Peyer's patch (tissue), 4 donors: ENCODE measurements around the gene BDKRB2. TPM values are rescaled to one million over a fixed set of nuclear protein-coding genes. Genes with fewer than 3 reads are reported as not detected.

ENCODE experiments used
- DNase-seq, 3 donors: peaks; one replicate each; pipeline ENCODE4 v3.0.0-alpha.2; 2017 to 2019
- H3K27ac ChIP-seq, 4 donors: fragments of 200-600 bp; sonication (generic); one replicate each; pipeline ENCODE4 v1.5.1; 2016 to 2019
- H3K27me3 ChIP-seq, 2 donors: fragments of 200-600 bp; sonication (generic); one replicate each; pipeline ENCODE4 v1.5.1; 2019
- H3K36me3 ChIP-seq, 3 donors: fragments of 200-600 bp; sonication (generic); one replicate each; pipeline ENCODE4 v1.5.1; 2016 to 2019
- H3K4me1 ChIP-seq, 4 donors: fragments of 200-600 bp; sonication (generic); one replicate each; pipeline ENCODE4 v1.5.1; 2016 to 2019
- H3K4me3 ChIP-seq, 4 donors: fragments of 200-600 bp; sonication (generic); 1 replicate in 3 of 4; 2 replicates in 1 of 4; pipeline ENCODE4 v1.5.1; 2016 to 2019; ENCODE audit warnings: mild to moderate bottlenecking in 1 of 4
- H3K9me3 ChIP-seq, 4 donors: fragments of 200-600 bp; sonication (generic); one replicate each; pipeline ENCODE4 v1.5.1; 2016 to 2019; ENCODE audit warnings: mild to moderate bottlenecking in 1 of 4
- POLR2A ChIP-seq, 2 donors: fragments of 450-650 bp; IDR thresholded peaks; one replicate each; pipeline ENCODE4 v1.5.1; 2017; ENCODE audit warnings: antibody characterized with exemption in 2 of 2, mild to moderate bottlenecking in 2 of 2, moderate library complexity in 2 of 2
- total RNA-seq, 4 donors: library from RNA; depleted of rRNA; stranded (reverse); fragments of >200 nt; gene quantifications; one replicate each; pipeline ENCODE4 v1.1.0, GENCODE V29; 2016
- TF ChIP-seq, protein P1 (sequence below), 6 experiments: fragments of 450-650 bp in 4 of 6; fragments of 200-600 bp in 2 of 6; sonication (generic) in 1 of 6; IDR thresholded peaks; one replicate each; pipeline ENCODE4 v1.5.1; 2017 to 2019; ENCODE audit warnings: antibody characterized with exemption in 6 of 6, mild to moderate bottlenecking in 3 of 6, moderate library complexity in 1 of 6

Gene BDKRB2
- total RNA-seq, 4 donors from 2014 or later: 12.4 to 18.9 (median 16.9) TPM

DNA sequence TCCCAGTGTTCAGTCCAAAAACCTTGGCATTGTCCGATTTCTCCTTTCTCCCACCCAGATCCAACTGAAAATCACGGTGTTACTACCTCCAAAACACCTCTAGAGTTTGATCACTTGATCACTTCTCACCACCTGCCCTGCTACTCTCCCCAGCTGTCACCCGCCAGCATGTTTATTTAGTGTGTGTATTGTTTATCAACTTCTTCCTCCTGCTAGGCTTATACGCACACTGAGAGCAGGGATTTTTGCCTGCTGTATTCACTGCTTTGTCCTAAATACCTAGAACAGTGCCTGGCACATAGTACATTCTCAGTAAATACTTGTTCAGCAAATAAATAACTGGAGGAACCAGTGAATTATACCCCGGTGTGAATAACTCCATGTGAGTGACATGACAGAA is 56.4 kb downstream of the BDKRB2 start:
- DNase-seq: no peak
- no peaks in the 10 kb centered on the region for H3K9me3 ChIP-seq
- TF ChIP-seq, protein P1, sequence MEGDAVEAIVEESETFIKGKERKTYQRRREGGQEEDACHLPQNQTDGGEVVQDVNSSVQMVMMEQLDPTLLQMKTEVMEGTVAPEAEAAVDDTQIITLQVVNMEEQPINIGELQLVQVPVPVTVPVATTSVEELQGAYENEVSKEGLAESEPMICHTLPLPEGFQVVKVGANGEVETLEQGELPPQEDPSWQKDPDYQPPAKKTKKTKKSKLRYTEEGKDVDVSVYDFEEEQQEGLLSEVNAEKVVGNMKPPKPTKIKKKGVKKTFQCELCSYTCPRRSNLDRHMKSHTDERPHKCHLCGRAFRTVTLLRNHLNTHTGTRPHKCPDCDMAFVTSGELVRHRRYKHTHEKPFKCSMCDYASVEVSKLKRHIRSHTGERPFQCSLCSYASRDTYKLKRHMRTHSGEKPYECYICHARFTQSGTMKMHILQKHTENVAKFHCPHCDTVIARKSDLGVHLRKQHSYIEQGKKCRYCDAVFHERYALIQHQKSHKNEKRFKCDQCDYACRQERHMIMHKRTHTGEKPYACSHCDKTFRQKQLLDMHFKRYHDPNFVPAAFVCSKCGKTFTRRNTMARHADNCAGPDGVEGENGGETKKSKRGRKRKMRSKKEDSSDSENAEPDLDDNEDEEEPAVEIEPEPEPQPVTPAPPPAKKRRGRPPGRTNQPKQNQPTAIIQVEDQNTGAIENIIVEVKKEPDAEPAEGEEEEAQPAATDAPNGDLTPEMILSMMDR (IDR thresholded peaks at IDR 0.05): no peak
- TF ChIP-seq POLR2A (IDR thresholded peaks at IDR 0.05): no peak
- peaks cover 0 to 6% (median 0%) of the 10 kb centered on the region in 4 donors for H3K4me1 ChIP-seq
- H3K27ac ChIP-seq: no peak overlapping the region
- H3K27me3 ChIP-seq: no peaks in the 10 kb centered on the region
- H3K36me3 ChIP-seq: no peaks in the 10 kb centered on the region
- no peak overlapping the region for H3K4me3 ChIP-seq

DNA sequence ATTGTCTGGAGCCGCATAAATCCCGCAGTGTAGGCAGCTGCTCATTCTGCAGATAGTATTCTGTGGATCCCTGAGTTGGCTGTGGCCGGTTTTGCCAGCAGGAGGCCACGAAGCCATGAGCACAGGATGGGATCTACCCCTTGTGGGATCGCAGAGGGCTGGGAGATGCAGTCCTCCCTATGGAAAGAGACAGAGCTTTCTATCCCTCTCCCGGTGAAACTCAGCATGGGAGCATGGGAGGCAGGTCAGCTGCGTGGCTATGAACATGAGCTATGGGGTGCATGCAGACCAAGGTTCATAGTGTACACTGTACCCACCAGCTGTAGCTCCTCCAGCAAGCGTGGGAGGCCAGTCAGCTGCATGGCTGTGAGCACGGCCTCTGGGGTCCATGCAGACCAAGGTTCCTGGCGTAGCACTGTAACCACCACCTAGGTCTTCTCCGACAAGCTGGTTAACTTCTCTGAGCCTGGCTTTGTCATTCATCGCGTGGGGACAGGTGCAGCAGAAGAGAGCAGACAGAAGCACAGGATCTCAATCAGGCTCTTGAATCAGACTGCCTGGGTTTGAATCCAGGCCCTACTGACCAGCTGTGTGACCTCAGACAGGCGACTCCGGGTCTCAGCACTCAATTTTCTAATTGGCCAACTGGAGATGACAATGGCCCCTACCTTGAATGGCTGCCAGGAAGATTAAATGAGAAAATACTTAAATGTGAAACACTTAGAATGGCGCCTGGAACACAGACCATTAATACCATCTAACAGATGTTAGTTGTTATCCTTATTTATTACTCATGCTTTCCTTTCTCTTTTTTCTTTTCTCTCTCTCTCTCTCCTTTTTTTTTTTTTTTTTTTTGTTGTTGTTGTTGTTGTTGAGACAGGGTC is 57.4 kb downstream of the BDKRB2 start:
- no peak overlapping the region for H3K27ac ChIP-seq
- no peak for TF ChIP-seq POLR2A (IDR thresholded peaks at IDR 0.05)
- TF ChIP-seq, protein P1 (IDR thresholded peaks at IDR 0.05): no peak
- no peaks in the 10 kb centered on the region for H3K27me3 ChIP-seq
- no peaks in the 10 kb centered on the region for H3K36me3 ChIP-seq
- DNase-seq: no peak
- H3K9me3 ChIP-seq: no peaks in the 10 kb centered on the region
- no peak overlapping the region for H3K4me3 ChIP-seq
- peaks cover 0 to 6% (median 0%) of the 10 kb centered on the region in 4 donors for H3K4me1 ChIP-seq

DNA sequence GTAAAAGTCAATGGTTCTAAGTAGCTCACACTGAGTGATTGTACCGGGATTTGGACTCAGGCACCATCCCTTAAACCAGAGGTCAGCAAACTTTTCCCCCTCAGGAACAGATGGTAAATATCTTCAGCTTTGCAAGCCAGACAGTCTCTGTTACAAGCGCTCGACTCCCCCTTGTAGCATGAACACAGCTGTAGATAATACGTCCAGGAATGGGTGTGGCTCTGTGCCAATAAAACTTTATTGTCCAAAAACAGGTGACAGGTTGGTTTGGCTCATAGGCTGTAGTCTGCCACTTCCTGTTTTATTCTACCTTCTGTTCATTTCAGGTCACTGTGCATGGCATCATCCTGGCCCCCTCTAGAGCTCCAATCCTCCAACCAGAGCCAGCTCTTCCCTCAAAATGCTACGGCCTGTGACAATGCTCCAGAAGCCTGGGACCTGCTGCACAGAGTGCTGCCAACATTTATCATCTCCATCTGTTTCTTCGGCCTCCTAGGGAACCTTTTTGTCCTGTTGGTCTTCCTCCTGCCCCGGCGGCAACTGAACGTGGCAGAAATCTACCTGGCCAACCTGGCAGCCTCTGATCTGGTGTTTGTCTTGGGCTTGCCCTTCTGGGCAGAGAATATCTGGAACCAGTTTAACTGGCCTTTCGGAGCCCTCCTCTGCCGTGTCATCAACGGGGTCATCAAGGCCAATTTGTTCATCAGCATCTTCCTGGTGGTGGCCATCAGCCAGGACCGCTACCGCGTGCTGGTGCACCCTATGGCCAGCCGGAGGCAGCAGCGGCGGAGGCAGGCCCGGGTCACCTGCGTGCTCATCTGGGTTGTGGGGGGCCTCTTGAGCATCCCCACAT is 58.9 kb downstream of the BDKRB2 start:
- DNase-seq: no peak
- H3K4me1 ChIP-seq: peaks cover 0 to 6% (median 0%) of the 10 kb centered on the region in 4 donors

DNA sequence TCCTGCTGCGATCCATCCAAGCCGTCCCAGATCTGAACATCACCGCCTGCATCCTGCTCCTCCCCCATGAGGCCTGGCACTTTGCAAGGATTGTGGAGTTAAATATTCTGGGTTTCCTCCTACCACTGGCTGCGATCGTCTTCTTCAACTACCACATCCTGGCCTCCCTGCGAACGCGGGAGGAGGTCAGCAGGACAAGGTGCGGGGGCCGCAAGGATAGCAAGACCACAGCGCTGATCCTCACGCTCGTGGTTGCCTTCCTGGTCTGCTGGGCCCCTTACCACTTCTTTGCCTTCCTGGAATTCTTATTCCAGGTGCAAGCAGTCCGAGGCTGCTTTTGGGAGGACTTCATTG is 59.5 kb downstream of the BDKRB2 start:
- H3K4me1 ChIP-seq: peaks cover 0 to 6% (median 0%) of the 10 kb centered on the region in 4 donors
- H3K36me3 ChIP-seq: no peaks in the 10 kb centered on the region
- H3K27ac ChIP-seq: no peak overlapping the region
- TF ChIP-seq, protein P1 (IDR thresholded peaks at IDR 0.05): no peak
- no peak for TF ChIP-seq POLR2A (IDR thresholded peaks at IDR 0.05)
- H3K4me3 ChIP-seq: no peak overlapping the region
- no peaks in the 10 kb centered on the region for H3K27me3 ChIP-seq
- no peak for DNase-seq
- no peaks in the 10 kb centered on the region for H3K9me3 ChIP-seq

More for the DNA sequence above, 58.9 kb downstream of the BDKRB2 start:
- H3K27me3 ChIP-seq: no peaks in the 10 kb centered on the region
- H3K4me3 ChIP-seq: no peak overlapping the region
- H3K36me3 ChIP-seq: no peaks in the 10 kb centered on the region
- peak overlapping the region in 1 of 4 donors; percentile 58 for H3K27ac ChIP-seq
- H3K9me3 ChIP-seq: no peaks in the 10 kb centered on the region
- TF ChIP-seq POLR2A (IDR thresholded peaks at IDR 0.05): no peak
- TF ChIP-seq, protein P1 (IDR thresholded peaks at IDR 0.05): no peak

DNA sequence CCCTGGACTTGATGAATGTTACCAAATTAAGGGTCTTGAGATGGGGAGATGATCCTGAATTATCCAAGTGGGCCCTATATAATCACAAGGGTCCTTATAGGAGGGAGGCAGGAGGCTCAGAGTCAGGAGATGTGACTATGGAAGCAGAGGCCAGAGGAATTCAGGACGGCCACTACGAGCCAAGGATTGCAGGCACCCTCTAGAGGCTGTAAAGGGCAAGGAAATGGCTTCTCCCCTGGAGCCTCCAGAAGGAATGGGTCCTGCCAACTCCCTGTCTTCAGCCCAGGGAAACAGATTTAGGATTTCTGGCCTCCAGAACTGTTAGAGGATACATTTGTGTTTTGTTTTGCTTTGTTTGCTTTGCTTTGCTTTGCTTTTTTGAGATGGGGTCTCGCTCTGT is 60.2 kb downstream of the BDKRB2 start:
- Histone ChIP-seq H3K9me3 (no peaks in the 10 kb centered on the region), H3K4me3 (no peak overlapping the region), H3K27me3 (no peaks in the 10 kb centered on the region), H3K4me1 (peaks cover 0 to 6% (median 0%) of the 10 kb centered on the region in 4 donors), H3K27ac (no peak overlapping the region), H3K36me3 (no peaks in the 10 kb centered on the region)
- DNase-seq: peak in 1 of 3 donors; percentile 67
- no peak for TF ChIP-seq POLR2A (IDR thresholded peaks at IDR 0.05)
- TF ChIP-seq, protein P1 (IDR thresholded peaks at IDR 0.05): peak in 4 of 6 experiments; percentile 16 to 63 (median 56)
